Measurements from ENCODE around the gene PIGV. TPM values are rescaled to one million over a fixed set of nuclear protein-coding genes. Genes with fewer than 3 reads are reported as not detected.
A peak's percentile ranks its signal among the peaks of the same experiment; 100 is the strongest.

The PIGV gene
- total RNA-seq, 1 experiment from 2014 or later: 7.5 TPM

DNA sequence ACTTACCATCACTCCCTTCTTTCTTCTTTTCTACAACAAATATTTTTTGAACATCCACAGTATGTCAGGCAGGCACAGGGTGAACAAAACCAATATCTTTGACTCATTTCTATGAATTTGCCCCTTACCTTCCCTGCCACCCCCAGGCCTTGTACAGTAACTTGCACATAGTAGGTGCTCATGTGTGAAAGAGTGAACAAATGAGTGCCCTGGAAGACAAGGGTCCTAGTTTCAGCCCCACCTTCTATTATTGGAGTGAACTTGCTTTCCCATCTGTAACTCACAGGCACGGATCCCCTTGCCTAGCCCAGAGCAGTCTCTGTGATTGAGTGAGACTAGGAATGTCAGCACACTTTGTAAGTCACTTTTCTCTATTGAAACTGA, 51.6 kb downstream of the PIGV start:
- Histone ChIP-seq H3T11ph (ENCODE audit: low read length) (no peak overlapping the region), H2BK120ac (ENCODE audit: low read depth, low read length, poor library complexity, severe bottlenecking) (no peak overlapping the region), H4K5ac (ENCODE audit: insufficient read length, low read depth, low read length) (no peak overlapping the region), H3K79me1 (ENCODE audit: insufficient read depth, low read depth, low read length, poor library complexity, severe bottlenecking) (no peaks in the 10 kb centered on the region), H3K79me2 (ENCODE audit: insufficient read depth, low read length) (no peaks in the 10 kb centered on the region), H4K91ac (ENCODE audit: insufficient read length, low read depth, low read length) (no peak overlapping the region), H3K18ac (ENCODE audit: insufficient read length, low read depth, low read length) (no peak overlapping the region), H3K9ac (ENCODE audit: extremely low read depth, insufficient read length, low read length) (no peak overlapping the region), H3K4ac (ENCODE audit: low read depth, low read length) (no peak overlapping the region), H3K14ac (ENCODE audit: insufficient read depth, low read length) (no peak overlapping the region), H2BK15ac (ENCODE audit: low read depth, low read length) (no peak overlapping the region), H3K9me3 (ENCODE audit: control insufficient read depth, low read depth, low read length) (no peaks in the 10 kb centered on the region), H2BK12ac (ENCODE audit: insufficient read length, low read depth, low read length) (no peak overlapping the region), H3K27ac (ENCODE audit: insufficient read length, low read depth, low read length) (no peak overlapping the region), H2AFZ (ENCODE audit: low read length) (no peak overlapping the region), H2BK5ac (ENCODE audit: insufficient read length, low read length) (no peak overlapping the region), H4K8ac (replicated peaks; ENCODE audit: insufficient read length, low read depth, low read length) (no peak overlapping the region), H3K27me3 (ENCODE audit: insufficient read depth, low read length) (no peaks in the 10 kb centered on the region), H3K4me2 (ENCODE audit: insufficient read depth, insufficient read length, low read length) (no peak overlapping the region), H3K23me2 (ENCODE audit: insufficient read length, low read depth, low read length, poor library complexity, severe bottlenecking) (no peaks in the 10 kb centered on the region), H2BK20ac (ENCODE audit: low read depth, low read length, poor library complexity, severe bottlenecking) (no peak overlapping the region), H3K23ac (ENCODE audit: insufficient read length, low read depth, low read length) (no peak overlapping the region), H4K20me1 (ENCODE audit: control insufficient read depth, insufficient read depth, insufficient read length) (no peaks in the 10 kb centered on the region), H2AK5ac (ENCODE audit: insufficient read length, low read length) (no peak overlapping the region), H3K56ac (ENCODE audit: insufficient read length, low read depth, low read length) (no peak overlapping the region), H3K4me1 (ENCODE audit: insufficient read depth, low read length) (no peaks in the 10 kb centered on the region)
- no peak for DNase-seq
- TF ChIP-seq, protein P1, sequence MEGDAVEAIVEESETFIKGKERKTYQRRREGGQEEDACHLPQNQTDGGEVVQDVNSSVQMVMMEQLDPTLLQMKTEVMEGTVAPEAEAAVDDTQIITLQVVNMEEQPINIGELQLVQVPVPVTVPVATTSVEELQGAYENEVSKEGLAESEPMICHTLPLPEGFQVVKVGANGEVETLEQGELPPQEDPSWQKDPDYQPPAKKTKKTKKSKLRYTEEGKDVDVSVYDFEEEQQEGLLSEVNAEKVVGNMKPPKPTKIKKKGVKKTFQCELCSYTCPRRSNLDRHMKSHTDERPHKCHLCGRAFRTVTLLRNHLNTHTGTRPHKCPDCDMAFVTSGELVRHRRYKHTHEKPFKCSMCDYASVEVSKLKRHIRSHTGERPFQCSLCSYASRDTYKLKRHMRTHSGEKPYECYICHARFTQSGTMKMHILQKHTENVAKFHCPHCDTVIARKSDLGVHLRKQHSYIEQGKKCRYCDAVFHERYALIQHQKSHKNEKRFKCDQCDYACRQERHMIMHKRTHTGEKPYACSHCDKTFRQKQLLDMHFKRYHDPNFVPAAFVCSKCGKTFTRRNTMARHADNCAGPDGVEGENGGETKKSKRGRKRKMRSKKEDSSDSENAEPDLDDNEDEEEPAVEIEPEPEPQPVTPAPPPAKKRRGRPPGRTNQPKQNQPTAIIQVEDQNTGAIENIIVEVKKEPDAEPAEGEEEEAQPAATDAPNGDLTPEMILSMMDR (conservative IDR thresholded peaks at IDR 0.05): no peak
- H3K27me3 Mint-ChIP-seq (ENCODE audit: low read depth): no peaks in the 10 kb centered on the region
- peaks cover 23 to 64% (median 38%) of the 10 kb centered on the region in 3 experiments for H3K36me3 Mint-ChIP-seq (ENCODE audit: insufficient read depth in 1 of 3, low read depth in 3 of 3)
- no peaks in the 10 kb centered on the region for H3K4me1 Mint-ChIP-seq
- H3K9me3 Mint-ChIP-seq: no peaks in the 10 kb centered on the region; a peak in 1 of 5 replicates
- H3K27ac Mint-ChIP-seq: peak overlapping the region in 1 of 3 experiments; percentile 44; a peak in 1 of 7 replicates
- no CpG with 5 or more reads among the region's 1 CpG for WGBS (ENCODE audit: extremely low coverage, insufficient read length, low lambda C conversion rate)
- H3K4me3 Mint-ChIP-seq: no peak overlapping the region
